Activated CD4-positive, alpha-beta T cell treated with anti-CD3 and anti-CD28 coated beads for 48 hours (primary cell): ENCODE data around the gene GLYR1.
A peak's percentile ranks its signal among the peaks of the same experiment; 100 is the strongest.

ENCODE experiments used
- DNase-seq: peaks from one replicate; pipeline ENCODE4 v3.0.0-alpha.2; 2020

Gene GLYR1

DNA sequence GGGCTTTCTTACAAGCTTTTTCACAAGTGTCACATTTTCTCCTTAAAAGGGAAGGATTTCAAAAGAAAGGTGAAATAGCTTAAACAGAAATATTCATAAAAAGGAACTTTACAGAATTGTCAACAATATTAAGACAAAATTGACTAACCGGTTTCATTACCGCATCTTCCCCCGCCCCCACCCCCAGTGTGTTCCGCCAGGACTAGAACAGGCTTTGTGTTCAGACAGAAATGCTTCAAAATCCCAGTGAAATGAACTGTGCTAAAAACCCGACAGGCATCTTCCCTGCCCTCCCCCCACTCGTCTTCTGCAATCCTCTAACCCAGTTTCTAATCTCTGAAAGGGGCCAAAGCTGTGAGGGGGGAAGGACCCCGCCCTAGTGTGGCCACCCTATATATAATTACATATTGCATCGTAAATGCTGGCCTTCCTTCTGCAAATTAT, 43.7 kb downstream of the GLYR1 start:
- DNase-seq: no peak

DNA sequence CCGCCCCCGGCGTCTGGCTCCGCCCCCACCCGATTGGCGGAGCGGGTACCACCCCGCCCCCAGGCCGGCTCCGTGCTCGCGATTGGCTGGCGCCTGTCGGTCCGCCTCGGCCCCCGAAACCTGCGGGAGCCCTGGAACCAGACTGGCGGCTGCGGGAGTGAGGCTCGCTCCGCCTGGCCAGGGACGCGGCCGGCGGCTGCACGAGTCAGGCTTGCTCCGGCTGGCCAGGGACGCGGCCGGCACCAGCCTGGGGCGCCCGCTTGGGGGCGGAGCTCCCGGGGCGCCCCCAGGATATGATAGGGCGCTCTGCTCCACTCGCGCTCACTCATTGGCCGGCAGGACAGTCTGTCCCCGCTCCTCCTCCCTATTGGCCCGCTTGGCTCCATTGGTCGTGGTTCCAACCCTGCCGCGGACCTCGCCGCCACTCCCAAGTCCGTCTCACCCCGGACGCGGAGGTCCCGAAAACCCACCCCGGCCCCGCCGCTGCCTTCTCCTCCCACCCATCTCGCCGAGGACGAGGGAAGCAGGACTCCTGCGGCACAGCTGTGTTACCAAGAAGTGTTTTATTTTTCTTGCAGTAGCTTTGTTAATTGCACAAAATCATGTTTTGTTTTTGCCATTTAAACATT, 44.3 kb downstream of the GLYR1 start:
- DNase-seq: peak; percentile 90

DNA sequence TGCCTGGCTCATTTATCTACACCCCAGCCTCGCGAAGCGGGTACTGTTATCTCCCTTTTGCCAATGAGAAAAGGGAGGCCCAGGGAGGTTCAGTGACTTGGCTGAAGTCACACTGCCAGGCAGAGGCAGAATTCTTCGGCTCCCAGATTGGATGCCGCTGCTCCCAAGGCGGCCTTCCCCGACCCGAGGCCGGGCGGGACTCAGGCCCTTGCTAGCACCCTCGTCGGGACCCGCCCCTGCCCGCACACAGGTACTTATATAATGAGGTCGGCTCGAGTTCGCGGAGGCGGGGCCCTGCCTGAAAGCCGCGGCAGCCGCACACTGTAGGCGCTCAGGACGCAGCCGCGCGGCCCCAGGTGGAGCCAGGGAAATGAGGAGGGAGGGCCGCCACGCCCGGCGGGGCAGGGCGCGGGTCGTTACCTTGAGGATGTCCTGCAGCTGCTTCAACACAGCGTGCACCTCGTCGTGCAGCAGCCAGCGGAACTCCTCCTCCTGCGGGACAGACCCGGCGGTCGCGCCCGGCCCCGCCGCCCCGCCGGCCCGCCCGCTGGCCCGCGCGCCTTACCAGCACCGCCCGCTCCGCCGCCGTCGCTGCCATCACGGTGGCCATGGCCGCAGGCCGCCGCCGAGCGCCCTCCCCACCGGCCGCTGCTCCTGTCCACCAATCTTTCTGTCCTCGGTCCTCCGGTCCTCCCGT, 45.0 kb downstream of the GLYR1 start, which contains the start of gene ROGDI:
Gene ROGDI, minus strand, starts transcription at position 672 of the 697 bp plus-strand sequence. Its CDS starts 62 bp downstream, at position 610.
- peak; percentile 80 for DNase-seq

- DNase-seq: no peak
These were observed 45.8 kb downstream of the GLYR1 start for GRCh38 chr16:4801051-4801961.

DNA sequence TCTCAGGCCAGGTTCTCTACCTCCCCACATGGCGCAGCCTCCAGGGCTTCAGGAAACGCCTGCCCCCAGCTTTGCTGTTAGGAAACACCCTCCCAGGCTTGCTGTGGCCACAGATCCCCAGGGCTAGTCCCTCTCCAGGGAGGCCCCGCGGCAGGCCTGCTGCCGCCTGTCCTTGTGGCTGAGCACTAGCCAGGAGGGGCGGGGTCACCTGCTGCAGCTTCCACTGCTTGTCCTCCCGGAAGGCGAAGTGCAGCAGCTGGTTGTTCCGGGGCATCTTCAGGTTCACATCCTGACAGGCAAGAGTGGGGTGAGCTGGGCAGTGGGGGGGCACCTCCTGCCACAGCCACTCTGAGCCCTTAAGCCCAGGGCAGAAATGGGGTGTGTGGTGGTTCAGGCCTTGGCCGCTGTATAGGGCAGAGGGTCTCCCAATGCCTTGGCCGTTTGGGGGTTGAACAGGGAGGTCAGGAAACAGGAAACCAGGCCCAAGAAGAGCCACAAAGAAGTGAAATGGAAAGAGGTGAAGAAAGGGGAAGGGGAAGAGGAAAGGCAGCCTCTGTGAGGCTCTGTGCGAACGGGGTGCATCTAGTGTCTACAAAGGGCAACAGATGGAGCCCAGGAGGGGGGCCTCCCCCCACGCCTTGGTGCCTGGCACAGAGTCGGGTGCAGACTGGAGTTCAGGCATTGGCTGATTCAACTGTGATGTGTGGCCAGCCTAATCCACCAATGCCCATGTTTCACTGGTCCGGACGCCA, 46.6 kb downstream of the GLYR1 start:
- no peak for DNase-seq

GRCh38 chr16:4799171-4799855, 47.8 kb downstream of the GLYR1 start:
- no peak for DNase-seq

DNA sequence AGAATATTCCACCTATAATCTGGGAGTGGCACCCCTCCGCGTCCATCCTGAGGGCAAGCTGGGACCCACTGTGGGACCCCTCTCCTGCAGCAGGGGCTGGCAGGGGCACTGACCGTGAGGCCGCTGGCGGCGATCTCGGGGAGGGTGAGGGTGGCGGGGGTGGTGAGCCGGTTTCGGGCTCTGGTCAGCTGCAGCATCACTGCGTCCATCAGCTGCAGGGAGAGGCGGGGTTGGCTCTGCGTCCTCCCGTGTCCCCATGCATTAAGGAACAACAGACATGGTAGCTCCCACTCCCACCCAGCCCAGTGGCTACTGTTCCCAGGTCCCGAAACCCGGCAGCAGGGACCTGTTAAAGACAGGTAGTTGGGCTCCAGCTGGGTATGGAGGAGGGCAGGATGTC, 48.6 kb downstream of the GLYR1 start:
- DNase-seq: no peak

- DNase-seq: no peak
These were observed 49.3 kb downstream of the GLYR1 start for GRCh38 chr16:4797805-4798252.

GRCh38 chr16:4796982-4797804, 49.9 kb downstream of the GLYR1 start:
- no peak for DNase-seq

DNA sequence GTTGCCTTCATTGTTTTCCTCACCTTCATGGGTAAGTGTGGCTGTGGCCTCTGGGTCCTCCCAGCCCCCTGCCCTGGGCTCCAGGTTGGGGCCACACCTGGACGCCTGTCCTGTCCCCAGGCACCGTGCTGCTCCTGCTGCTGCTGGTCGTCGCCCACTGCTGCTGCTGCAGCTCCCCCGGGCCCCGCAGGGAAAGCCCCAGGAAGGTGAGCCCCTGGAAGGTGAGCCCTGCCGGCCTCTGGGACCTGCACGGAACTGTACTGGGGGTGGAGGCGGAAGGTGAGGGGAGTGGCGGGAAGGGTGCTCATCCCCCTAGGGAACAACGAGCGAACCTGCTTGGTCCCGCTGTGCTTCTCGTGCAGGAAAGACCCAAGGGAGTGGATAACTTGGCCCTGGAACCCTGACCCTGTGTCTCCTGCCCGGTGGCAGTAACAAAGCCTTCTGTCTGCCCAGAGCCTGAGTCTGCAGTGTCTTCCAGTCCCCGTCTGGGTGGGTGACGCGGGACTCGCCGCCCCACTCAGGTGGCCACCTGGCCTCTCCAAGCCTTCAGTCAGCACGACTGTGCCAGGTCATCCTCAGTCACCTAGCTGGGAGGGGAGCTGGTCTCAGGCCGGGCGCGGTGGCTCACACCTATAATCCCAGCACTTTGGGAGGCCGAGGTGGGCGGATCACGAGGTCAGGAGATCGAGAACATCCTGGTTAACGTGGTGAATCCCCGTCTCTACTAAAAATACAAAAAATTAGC, 51.1 kb downstream of the GLYR1 start:
- DNase-seq: no peak

GRCh38 chr16:4795181-4795827, 51.8 kb downstream of the GLYR1 start, which contains the start of gene SMIM22:
Gene SMIM22 (plus strand): TSS chr16:4795369. CDS start chr16:4795735, 366 bp downstream.
- DNase-seq: no peak

- DNase-seq: no peak
These were observed 54.1 kb downstream of the GLYR1 start for GRCh38 chr16:4792951-4793513.

DNA sequence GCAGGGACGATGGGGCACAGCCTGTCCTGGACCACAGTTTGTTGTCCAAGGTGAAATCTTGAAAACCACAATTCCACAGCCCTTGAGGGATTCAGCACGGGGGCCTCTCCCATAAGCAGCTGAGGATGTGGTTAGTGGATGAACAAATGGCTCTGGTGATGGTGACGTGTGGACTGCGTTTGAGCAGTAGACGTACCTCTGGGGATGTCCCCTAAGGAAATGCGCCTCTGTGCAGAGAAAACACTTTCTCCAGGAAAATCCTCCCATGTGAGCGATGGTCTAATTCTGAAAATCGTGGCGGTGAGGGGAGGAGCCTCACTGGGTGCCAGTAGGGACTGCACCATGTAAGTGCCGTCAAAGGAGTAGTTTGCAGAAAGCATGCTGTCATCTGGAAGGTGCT, 56.2 kb downstream of the GLYR1 start:
- DNase-seq: no peak

GRCh38 chr16:4790261-4790660, 56.8 kb downstream of the GLYR1 start:
- no peak for DNase-seq

GRCh38 chr16:4788910-4789309, 58.2 kb downstream of the GLYR1 start:
- DNase-seq: no peak

DNA sequence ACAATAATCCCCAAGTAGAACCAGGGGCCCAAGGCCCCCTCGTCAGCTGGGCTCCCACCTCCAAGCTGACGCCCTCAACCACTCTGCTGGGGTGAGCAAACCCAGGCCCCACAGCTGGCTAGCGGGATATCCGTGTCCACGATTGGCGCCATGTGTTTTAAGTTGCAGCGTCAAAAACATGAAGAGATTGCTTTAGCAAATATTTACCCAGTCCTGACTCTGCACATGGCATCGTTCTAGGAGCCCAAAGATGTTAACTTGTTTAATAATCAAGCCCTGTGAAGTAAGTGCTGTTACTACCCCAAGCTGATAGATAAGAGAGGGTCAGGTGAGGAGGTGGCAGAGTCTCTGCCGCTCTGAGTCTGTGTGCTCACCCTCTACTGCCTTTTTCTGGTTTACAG, 58.6 kb downstream of the GLYR1 start:
- DNase-seq: no peak

GRCh38 chr16:4787627-4788482, 59.2 kb downstream of the GLYR1 start, which contains the start of gene SEPTIN12:
Gene SEPTIN12 (minus strand): TSS chr16:4788345. CDS start chr16:4787645, 700 bp downstream.
- DNase-seq: no peak

GRCh38 chr16:4787068-4787467, 60.0 kb downstream of the GLYR1 start:
- DNase-seq: no peak
